Uterus (tissue), 4 donors: Measurements from ENCODE around the gene HGS. TPM values are rescaled to one million over a fixed set of nuclear protein-coding genes. Genes with fewer than 3 reads are reported as not detected.

Source experiments
- DNase-seq, 2 donors: peaks; one replicate each; pipeline ENCODE4 v3.0.0-alpha.2; 2019 to 2020
- H3K27ac ChIP-seq, 2 donors: fragments of 200-600 bp; sonication (generic); 1 replicate in 1 of 2; 2 replicates in 1 of 2; pipeline ENCODE4 v1.5.1; 2016 to 2018
- H3K27me3 ChIP-seq, 2 donors: fragments of 200-600 bp; sonication (generic); one replicate each; pipeline ENCODE4 v1.5.1; 2018 to 2019; ENCODE audit warnings: control low read depth in 1 of 2
- H3K36me3 ChIP-seq, 2 donors: fragments of 200-600 bp; sonication (generic); one replicate each; pipeline ENCODE4 v1.5.1; 2019; ENCODE audit warnings: control low read depth in 1 of 2
- H3K4me1 ChIP-seq, 2 donors: fragments of 200-600 bp; sonication (generic); one replicate each; pipeline ENCODE4 v1.5.1; 2018 to 2019; ENCODE audit warnings: control low read depth in 1 of 2
- H3K4me3 ChIP-seq, 2 donors: fragments of 200-600 bp; sonication (generic); 1 replicate in 1 of 2; 2 replicates in 1 of 2; pipeline ENCODE4 v1.5.1; 2018 to 2019; ENCODE audit warnings: mild to moderate bottlenecking in 1 of 2
- H3K9me3 ChIP-seq, 2 donors: fragments of 200-600 bp; sonication (generic); one replicate each; pipeline ENCODE4 v1.5.1; 2019; ENCODE audit warnings: control low read depth in 1 of 2
- POLR2A ChIP-seq, 2 donors: fragments of 450-650 bp; IDR thresholded peaks; one replicate each; pipeline ENCODE4 v1.6.1; 2016; ENCODE audit warnings: antibody characterized with exemption in 2 of 2, mild to moderate bottlenecking in 1 of 2, moderate library complexity in 1 of 2
- intact Hi-C: fragments of 100-400 bp; cut with DNase I; formaldehyde crosslinking; loops from one replicate; pipeline ENCODE4 v1.15.1; 2023; ENCODE audit warnings: low total_unique reads
- total RNA-seq, 4 donors: library from RNA; depleted of rRNA in 3 of 4; stranded (reverse); fragments of >200 nt in 3 of 4; gene quantifications; one replicate each; pipeline versions ENCODE4 v1.1.0 to v1.2.4, GENCODE V29; 2014 to 2023
- TF ChIP-seq, protein P1 (sequence below), 4 experiments: fragments of 200-600 bp in 2 of 4; fragments of 450-650 bp in 2 of 4; sonication (generic) in 2 of 4; IDR thresholded peaks; one replicate each; pipeline ENCODE4 v1.5.1; 2016 to 2019; ENCODE audit warnings: antibody characterized with exemption in 4 of 4, mild to moderate bottlenecking in 2 of 4, moderate library complexity in 1 of 4
- donor health status: DM: yes; HTN: yes; CAD: no.

The HGS gene
- total RNA-seq, 4 donors from 2014 or later = 21.0 to 121 (median 72.5) TPM

- TF ChIP-seq POLR2A (IDR thresholded peaks at IDR 0.05) = no peak
- TF ChIP-seq, protein P1, sequence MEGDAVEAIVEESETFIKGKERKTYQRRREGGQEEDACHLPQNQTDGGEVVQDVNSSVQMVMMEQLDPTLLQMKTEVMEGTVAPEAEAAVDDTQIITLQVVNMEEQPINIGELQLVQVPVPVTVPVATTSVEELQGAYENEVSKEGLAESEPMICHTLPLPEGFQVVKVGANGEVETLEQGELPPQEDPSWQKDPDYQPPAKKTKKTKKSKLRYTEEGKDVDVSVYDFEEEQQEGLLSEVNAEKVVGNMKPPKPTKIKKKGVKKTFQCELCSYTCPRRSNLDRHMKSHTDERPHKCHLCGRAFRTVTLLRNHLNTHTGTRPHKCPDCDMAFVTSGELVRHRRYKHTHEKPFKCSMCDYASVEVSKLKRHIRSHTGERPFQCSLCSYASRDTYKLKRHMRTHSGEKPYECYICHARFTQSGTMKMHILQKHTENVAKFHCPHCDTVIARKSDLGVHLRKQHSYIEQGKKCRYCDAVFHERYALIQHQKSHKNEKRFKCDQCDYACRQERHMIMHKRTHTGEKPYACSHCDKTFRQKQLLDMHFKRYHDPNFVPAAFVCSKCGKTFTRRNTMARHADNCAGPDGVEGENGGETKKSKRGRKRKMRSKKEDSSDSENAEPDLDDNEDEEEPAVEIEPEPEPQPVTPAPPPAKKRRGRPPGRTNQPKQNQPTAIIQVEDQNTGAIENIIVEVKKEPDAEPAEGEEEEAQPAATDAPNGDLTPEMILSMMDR (IDR thresholded peaks at IDR 0.05) = no peak
- intact Hi-C loops = no loop called here
Measured at GRCh38 chr17:81646869-81647600, 36.8 kb upstream of the HGS start.

DNA sequence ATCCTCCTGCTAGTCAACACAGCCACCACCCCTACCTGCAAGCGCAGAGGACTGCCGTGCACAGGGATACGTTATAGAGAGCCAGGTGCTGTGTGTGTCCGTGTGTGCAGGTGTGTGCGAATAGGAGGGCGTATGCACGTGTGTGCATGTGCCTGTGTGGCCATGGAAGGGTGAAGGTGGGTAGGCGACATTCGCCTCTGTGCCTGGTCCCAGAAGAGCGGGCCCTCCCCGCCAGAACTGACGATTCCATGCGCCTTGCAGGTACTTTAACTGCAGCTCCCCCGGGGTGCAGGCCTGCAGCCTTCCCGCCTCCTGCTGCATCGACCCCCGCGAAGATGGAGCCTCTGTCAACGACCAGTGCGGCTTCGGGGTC lies 36.2 kb upstream of the HGS start:
- Histone ChIP-seq H3K4me1 (no peaks in the 10 kb centered on the region), H3K9me3 (peaks cover 0 to 8% of the 10 kb centered on the region in 2 donors), H3K27ac (no peak overlapping the region), H3K36me3 (no peaks in the 10 kb centered on the region), H3K27me3 (peaks cover 13 to 23% of the 10 kb centered on the region in 2 donors), H3K4me3 (no peak overlapping the region)
- DNase-seq = no peak
- no peak for TF ChIP-seq POLR2A (IDR thresholded peaks at IDR 0.05)
- TF ChIP-seq, protein P1 (IDR thresholded peaks at IDR 0.05) = no peak
- intact Hi-C loops = no loop called here

More at GRCh38 chr17:81646869-81647600, 36.8 kb upstream of the HGS start:
- no peak overlapping the region for H3K4me3 ChIP-seq
- H3K4me1 ChIP-seq = no peaks in the 10 kb centered on the region
- H3K36me3 ChIP-seq = no peaks in the 10 kb centered on the region
- no peak overlapping the region for H3K27ac ChIP-seq
- H3K9me3 ChIP-seq = peaks cover 0 to 8% of the 10 kb centered on the region in 2 donors
- no peak for DNase-seq
- H3K27me3 ChIP-seq = peaks cover 13 to 23% of the 10 kb centered on the region in 2 donors

- H3K4me1 ChIP-seq = no peaks in the 10 kb centered on the region
- H3K4me3 ChIP-seq = no peak overlapping the region
- H3K9me3 ChIP-seq = peaks cover 0 to 8% of the 10 kb centered on the region in 2 donors
- intact Hi-C loops = no loop called here
- DNase-seq = no peak
- H3K27me3 ChIP-seq = peaks cover 13 to 23% of the 10 kb centered on the region in 2 donors
- H3K36me3 ChIP-seq = no peaks in the 10 kb centered on the region
- H3K27ac ChIP-seq = no peak overlapping the region
- TF ChIP-seq, protein P1 (IDR thresholded peaks at IDR 0.05) = no peak
- TF ChIP-seq POLR2A (IDR thresholded peaks at IDR 0.05) = no peak
Measured at GRCh38 chr17:81648013-81648706, 35.7 kb upstream of the HGS start.

DNA sequence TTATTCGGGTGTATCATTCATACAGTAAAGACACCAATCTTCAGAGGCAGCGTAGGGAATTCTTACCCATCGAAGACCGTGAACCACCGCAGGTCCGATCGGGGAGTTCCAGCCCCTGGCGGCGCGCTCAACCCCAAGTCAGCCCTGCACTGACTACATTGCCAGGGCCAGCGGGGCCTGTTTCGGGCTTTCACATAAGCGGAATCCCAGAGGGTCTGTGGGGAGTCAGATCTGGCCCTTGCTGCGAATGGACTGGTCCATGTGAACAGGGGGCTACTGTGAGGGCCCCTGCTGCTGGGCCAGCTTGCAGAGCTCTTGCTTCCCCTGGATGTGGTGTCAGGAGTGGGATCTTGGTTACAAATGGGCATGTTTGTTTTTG lies 35.1 kb upstream of the HGS start:
- Histone ChIP-seq H3K36me3 (no peaks in the 10 kb centered on the region), H3K4me3 (no peak overlapping the region), H3K27ac (no peak overlapping the region), H3K9me3 (peaks cover 0 to 8% of the 10 kb centered on the region in 2 donors), H3K4me1 (no peaks in the 10 kb centered on the region), H3K27me3 (peaks cover 13 to 23% of the 10 kb centered on the region in 2 donors)
- no peak for DNase-seq
- intact Hi-C loops = no loop called here
- TF ChIP-seq, protein P1 (IDR thresholded peaks at IDR 0.05) = no peak
- no peak for TF ChIP-seq POLR2A (IDR thresholded peaks at IDR 0.05)

- peaks cover 13 to 23% of the 10 kb centered on the region in 2 donors for H3K27me3 ChIP-seq
- DNase-seq = no peak
- H3K36me3 ChIP-seq = no peaks in the 10 kb centered on the region
- intact Hi-C loops = no loop called here
- no peak overlapping the region for H3K4me3 ChIP-seq
- no peak overlapping the region for H3K27ac ChIP-seq
- H3K4me1 ChIP-seq = no peaks in the 10 kb centered on the region
- no peak for TF ChIP-seq POLR2A (IDR thresholded peaks at IDR 0.05)
- TF ChIP-seq, protein P1 (IDR thresholded peaks at IDR 0.05) = no peak
- peaks cover 0 to 8% of the 10 kb centered on the region in 2 donors for H3K9me3 ChIP-seq
Measured at GRCh38 chr17:81650951-81651350, 32.9 kb upstream of the HGS start.
